HG02678 (cell line): ENCODE data around the gene ATP1B2.
A peak's percentile ranks its signal among the peaks of the same experiment; 100 is the strongest.

Experiments
- ATAC-seq: cut with Tn5 transposase; IDR thresholded peaks from one replicate; pipeline ENCODE4 v1.9.1; 2021; ENCODE audit warnings: mild to moderate bottlenecking, moderate library complexity; ENCODE audit not compliant: unreplicated experiment

Gene ATP1B2

DNA sequence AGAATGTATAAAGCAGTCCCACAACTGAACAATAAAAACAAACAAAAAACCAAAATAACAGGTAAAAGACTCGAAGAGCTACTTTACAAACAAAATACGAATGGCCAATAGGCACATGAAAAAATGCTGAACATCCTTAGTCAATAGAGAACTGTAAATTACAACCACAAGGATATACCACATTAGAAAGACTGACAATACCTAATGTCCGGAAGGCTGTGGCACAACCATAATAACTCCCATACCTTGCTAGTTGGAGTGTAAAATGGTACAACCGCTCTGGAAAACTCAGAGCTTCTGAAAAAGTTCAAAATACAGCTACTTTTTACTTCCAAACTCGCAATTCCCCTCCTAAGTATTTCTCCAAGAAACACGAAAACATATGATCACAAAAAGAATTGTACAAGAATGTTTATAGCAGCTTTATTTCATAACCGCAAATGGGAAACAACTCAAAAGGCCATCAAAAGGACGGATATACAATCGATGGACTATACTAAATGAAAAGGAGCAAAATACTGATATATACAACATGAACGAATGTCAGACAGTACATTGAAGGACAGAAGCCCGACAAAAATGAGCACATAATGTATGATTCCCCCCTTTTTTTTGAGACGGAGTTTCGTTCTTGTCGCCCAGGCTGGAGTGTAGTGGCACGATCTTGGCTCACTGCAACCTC is 34.3 kb downstream of the ATP1B2 start:
- ATAC-seq, result no peak

DNA sequence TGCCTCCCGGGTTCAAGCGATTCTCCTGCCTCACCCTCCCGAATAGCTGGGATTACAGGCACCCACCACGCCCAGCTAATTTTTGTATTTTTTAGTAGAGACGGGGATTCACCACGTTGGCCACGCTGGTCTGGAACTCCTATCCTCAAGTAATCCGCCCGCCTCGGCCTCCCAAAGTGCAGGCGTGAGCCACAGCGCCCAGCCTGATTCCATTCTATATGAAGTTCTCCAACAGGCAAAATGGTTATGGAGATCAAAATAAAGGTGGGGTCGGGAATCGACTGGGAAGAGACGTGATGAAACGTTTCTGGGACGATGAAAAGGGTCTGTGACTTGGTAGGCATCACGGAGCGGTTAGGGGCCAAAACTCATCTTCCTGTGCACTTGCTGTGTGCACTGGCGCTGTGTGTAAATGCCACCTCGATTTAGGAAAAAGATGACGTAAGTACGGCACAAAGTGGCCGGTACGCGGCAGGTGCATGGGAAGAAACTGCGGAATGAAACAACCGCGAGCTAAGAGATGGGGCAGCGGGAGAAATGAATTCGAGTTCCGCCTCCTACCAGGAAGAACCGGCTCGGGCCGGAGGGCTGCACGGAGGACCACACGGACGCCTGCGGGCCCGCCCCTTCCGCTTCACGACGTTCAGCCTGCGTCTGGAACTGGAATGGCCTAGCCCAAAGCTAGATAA is 35.0 kb downstream of the ATP1B2 start:
- peak; percentile 55 for ATAC-seq

DNA sequence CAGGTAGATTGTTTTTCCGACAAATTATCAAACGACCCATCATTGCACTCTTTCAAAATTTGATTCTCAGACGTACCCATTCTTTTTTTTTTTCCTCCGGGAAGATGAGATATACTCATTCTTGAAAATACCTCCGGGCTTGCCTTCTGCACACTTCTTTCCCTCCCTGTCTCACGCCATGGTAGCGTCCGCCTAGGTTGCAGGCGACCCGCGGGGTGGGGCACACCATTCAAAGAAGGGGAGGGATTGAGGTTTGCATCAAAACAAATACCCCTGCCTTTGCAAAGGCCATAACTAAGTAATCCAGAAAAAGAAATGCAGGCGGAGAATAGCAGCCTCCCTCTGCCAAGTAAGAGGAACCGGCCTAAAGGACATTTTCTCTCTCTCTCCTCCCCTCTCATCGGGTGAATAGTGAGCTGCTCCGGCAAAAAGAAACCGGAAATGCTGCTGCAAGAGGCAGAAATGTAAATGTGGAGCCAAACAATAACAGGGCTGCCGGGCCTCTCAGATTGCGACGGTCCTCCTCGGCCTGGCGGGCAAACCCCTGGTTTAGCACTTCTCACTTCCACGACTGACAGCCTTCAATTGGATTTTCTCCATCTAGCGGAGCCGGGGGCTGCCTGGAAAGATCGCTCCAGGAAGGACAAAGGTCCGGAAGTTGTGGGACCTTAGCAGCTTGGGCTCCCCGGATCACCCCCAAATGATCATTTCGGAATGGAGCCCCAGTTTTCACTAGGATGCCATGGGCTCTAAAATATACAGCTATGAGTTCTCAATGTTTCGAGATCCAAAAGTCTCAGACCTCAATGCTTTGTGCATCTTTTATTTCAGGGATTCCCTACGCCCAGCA is 35.7 kb downstream of the ATP1B2 start:
- peak; percentile 44 for ATAC-seq

DNA sequence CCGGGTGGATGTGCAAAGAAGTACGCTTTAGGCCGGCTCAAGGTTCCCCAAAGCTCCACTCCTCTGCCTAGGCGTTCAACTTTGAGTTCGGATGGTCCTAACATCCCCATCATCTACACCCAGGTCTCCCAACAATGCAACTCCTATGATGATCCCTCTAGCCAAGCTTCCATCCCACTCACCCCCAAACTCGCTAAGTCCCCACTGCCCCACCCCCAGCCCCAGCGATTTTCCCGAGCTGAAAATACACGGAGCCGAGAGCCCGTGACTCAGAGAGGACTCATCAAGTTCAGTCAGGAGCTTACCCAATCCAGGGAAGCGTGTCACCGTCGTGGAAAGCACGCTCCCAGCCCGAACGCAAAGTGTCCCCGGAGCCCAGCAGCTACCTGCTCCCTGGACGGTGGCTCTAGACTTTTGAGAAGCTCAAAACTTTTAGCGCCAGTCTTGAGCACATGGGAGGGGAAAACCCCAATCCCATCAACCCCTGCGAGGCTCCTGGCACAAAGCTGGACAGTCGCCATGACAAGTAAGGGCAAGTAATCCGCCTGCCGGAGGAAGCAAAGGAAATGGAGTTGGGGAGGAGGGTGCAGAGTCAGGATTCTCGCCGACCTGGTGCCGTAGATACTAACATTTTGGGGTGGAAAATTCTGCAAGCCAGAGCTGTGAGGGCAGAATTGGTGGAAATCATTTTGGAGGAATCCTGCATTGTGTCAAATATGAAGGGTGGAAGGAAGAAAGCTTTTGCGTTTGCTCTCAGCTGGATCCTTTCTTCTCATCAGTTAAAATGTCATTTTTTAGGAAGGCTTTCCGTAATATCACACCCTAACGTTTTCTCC is 36.6 kb downstream of the ATP1B2 start, which contains the start of gene TP53:
Gene TP53, minus strand, starts transcription at position 419 of the 836 bp plus-strand sequence. CDS start 10,896 bp downstream, outside the sequence.
- ATAC-seq, result no peak

DNA sequence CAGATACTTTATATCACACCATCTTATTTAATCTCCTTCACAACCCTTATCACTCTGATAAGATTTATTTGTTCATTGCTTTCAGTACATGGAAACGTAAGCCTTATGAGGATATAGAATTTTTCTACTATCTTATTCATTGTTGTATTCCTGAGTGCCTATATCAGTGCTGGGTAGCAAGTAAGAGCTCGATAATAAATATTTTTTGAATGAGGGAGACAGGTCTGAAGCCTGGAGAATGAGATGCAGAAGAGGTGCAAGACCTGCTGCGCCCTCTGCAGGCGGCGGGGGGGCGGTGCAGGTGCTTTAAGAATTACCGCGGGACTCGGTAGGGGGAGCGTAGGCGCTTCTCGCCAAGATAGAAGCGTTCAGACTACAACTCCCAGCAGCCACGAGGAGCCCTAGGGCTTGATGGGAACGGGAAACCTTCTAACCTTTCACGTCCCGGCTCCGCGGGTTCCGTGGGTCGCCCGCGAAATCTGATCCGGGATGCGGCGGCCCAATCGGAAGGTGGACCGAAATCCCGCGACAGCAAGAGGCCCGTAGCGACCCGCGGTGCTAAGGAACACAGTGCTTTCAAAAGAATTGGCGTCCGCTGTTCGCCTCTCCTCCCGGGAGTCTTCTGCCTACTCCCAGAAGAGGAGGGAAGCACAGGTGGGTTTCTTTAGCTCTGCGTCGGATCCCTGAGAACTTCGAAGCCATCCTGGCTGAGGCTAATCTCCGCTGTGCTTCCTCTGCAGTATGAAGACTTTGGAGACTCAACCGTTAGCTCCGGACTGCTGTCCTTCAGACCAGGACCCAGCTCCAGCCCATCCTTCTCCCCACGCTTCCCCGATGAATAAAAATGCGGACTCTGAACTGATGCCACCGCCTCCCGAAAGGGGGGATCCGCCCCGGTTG is 37.4 kb downstream of the ATP1B2 start, which contains the start of gene WRAP53:
Gene WRAP53, plus strand, starts transcription at position 570 of the 900 bp plus-strand sequence. Its CDS starts 172 bp downstream, at position 742.
- peak; percentile 78 for ATAC-seq

DNA sequence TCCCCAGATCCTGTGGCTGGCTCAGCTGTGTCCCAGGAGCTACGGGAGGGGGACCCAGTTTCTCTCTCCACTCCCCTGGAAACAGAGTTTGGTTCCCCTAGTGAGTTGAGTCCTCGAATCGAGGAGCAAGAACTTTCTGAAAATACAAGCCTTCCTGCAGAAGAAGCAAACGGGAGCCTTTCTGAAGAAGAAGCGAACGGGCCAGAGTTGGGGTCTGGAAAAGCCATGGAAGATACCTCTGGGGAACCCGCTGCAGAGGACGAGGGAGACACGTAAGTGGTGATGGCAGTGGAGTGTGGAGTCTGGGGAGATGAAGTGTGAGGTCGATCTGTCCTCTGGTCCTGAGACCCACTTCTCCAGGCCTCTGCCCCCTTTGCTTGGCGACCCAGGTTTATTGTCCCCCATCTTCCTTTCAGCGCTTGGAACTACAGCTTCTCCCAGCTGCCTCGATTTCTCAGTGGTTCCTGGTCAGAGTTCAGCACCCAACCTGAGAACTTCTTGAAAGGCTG is 38.1 kb downstream of the ATP1B2 start:
- ATAC-seq, result no peak

DNA sequence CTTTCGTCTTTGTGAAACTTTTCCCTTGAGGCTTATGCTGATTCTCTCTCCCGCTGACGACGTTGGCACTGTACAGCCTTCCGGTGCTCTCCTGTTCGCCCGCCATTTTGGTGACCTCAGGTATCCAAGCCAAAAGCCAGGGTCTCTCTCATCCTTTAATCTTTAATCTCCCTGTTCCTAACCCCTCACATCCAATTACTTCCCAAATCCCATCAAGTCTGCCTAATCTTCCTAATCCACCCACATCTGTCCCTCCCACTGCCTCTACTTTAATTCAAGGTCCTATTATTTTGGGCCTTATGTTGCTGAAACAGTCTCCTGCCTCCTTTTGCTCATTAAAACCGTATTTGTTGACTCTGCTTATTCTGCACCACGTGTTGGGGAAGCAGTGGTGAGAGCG is 44.9 kb downstream of the ATP1B2 start:
- no peak for ATAC-seq

DNA sequence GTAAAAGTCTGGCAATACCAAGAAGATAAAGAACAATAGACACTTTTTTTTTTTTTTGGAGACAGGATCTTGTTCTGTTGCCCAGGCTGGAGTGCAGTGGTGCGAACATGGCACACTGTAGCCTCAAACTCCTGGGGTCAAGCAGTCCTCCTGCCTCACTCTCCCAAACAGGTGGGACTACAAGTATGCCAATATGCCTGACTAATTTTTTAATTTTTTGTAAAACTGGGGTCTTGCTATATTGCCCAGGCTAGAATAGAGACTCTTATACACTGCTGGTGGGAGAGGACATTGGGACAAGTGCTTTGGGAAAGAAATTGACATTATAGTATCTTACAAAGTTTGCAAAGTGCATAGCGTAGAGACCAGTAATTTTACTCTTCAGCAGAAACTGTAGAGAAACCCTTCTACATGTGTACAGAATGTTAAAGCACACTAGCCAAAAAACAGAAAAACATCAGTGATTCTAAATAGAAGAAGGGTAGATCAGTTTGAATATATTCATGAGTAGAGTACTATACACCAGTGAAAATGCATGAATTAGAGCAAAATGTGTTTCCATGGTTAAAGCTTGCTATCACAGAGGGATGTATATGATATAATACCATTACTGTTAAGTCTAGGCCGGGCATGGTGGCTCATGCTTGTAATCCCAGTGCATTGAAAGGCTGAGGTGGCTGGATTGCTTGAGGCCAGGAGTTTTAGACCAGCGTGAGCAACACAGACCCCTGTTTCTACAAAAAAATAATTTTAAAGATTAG is 47.3 kb downstream of the ATP1B2 start:
- ATAC-seq, result no peak

DNA sequence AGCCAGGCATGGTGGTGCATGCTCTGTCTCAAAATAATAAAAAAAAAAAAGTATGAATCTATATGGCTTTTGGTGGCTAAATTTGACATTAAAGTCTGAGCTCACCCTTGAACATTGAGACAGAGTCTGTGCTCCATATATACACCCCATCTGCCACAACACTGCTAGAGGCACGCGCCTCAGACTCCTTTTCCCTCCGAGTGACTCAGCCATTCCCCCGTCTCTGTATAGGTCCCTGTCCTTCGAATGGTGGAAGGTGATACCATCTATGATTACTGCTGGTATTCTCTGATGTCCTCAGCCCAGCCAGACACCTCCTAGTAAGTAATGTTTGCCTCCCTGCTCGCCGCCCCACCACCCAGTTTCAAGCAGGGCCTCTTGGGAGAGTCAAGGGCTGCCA is 49.8 kb downstream of the ATP1B2 start:
- no peak for ATAC-seq

DNA sequence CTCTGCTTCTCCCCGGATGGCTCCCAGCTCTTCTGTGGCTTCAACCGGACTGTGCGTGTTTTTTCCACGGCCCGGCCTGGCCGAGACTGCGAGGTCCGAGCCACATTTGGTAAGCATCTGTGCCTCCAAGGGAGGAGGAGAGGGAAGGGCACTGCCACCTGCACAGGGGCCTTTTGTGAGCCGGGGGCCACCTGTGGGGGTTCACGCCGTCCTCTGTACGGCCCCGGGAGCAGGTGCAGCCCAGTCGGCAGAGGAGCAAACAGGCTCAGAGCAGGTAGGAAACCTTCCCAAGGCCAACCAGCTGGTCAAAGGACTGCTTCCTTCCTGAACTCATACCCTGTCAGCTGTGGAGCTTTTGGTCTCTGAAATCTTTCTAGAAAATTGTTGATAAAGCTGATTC is 51.0 kb downstream of the ATP1B2 start:
- ATAC-seq, result no peak

DNA sequence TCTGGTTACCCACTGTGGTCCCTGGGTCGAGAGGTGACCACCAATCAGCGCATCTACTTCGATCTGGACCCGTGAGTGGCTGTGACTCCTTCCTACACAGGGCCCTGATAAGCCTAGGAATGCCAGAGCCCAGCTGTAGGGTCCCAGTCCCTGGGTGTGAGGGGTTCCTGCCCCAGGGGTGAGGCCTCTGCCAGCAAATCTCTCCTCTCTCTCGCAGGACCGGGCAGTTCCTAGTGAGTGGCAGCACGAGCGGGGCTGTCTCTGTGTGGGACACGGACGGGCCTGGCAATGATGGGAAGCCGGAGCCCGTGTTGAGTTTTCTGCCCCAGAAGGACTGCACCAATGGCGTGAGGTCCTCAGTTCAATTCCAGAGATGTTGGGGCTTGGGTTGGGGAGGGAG is 52.0 kb downstream of the ATP1B2 start:
- no peak for ATAC-seq

DNA sequence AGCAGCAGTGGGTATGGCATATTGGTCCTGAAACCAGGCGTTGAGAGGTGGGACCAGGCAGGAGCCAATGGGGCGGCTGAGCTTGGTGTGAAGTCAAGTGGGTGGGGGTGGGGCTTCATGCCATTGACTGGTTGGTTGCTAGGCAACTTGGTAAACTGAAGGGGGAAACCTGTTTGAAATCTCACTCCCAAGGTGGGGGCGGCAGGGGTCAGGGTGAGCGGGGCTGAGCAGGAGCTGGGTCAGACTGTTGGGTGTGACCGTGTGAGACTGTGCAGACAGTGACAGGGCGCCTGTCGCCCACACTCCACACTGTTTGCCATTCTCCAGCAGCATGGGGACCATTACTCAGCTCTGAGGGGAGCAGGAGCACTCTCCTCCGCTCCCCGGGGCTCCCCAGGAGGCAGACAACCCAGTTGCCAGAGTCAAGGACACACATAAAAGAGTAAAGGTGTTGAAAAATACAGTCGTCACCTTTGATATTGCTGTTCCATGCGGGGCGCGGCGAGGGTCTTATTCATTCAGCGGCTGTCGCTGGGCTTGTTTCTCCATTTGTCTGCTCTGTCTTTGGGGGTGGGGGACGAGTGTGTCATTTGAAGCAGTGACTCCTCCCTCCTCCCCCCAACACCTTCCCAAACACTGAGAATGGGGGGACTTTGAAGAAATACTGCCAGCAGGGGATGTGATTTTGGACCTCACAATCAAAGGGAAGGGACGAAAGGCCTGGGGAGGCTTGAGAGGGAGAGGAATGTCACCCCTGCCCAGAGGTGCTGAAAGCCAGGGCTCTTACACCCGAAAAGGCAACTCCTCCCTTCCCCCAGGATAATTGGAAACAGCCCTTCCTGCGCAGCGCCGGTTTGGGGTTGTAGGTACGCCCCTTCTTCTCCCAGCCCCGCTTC is 53.1 kb downstream of the ATP1B2 start:
- no peak for ATAC-seq

DNA sequence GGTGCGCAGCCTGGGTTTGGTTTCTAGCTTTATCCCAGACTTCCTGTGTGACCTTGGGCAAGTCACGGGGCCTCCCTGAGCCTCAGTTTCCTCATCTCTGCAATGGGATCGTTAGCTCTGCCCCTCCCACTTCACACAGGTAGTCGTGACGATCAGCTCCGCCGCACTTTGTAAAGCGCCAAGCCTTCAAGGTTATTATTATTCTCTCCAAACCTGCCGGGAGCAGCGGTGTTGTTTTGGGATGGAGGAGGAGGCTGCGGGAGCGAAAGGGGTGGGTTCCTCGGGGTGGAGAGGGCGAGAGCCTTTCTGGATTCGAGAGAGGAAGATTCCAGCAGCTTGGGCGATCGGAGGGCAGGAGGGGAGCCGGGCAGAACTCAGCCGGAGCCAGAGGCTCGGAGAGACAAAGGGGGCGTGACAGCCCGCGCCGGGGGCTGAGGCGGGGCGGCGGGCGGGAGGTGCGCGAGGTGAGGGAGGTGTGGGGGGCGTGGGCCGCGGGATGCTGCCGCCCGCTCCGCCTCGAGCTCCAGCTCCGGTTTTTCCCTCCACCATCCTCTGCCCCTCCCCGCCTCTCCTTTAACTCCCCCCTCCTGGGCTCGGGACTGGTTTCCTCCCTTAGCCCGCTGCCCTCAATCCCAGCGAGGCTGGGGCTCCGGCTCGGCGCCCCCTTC is 54.0 kb downstream of the ATP1B2 start, which contains the start of gene EFNB3:
Gene EFNB3, plus strand, starts transcription at position 602 of the 668 bp plus-strand sequence. CDS start 397 bp downstream, outside the sequence.
- no peak for ATAC-seq

DNA sequence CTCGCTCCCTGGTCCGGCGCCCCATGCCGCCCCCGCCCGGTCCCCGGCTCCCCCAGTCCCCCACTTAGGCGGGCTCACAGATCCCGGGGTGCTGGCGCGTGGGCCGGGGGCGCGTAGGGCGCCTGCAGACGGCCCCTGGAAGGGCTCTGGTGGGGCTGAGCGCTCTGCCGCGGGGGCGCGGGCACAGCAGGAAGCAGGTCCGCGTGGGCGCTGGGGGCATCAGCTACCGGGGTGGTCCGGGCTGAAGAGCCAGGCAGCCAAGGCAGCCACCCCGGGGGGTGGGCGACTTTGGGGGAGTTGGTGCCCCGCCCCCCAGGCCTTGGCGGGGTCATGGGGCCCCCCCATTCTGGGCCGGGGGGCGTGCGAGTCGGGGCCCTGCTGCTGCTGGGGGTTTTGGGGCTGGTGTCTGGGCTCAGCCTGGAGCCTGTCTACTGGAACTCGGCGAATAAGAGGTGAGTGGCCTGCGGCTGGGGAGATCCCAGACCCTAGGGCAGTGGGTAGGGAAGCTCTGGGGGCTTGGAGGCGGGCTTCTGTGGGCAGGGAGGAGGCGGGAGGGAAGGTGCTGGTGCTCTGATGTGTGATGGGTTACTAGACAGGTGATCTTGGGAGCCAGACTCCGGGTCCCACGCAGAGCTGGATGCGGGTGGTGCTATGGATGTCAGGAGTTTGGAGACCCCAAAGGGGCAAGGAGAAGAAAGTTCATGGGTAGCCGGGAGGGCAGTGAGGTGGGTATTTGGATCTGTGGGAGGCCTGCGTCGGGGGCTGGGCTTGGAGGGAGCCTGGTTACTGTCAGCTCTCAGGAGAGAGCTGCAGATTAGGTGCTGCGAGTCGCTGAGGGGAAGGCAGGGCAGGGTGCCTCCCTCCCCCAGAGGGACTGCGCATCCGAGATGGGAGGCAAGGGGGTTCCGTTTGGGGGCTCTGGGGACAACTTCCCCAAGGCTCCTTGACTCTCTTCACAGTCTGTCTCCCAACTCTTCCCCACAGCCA is 54.8 kb downstream of the ATP1B2 start:
- ATAC-seq, result no peak

DNA sequence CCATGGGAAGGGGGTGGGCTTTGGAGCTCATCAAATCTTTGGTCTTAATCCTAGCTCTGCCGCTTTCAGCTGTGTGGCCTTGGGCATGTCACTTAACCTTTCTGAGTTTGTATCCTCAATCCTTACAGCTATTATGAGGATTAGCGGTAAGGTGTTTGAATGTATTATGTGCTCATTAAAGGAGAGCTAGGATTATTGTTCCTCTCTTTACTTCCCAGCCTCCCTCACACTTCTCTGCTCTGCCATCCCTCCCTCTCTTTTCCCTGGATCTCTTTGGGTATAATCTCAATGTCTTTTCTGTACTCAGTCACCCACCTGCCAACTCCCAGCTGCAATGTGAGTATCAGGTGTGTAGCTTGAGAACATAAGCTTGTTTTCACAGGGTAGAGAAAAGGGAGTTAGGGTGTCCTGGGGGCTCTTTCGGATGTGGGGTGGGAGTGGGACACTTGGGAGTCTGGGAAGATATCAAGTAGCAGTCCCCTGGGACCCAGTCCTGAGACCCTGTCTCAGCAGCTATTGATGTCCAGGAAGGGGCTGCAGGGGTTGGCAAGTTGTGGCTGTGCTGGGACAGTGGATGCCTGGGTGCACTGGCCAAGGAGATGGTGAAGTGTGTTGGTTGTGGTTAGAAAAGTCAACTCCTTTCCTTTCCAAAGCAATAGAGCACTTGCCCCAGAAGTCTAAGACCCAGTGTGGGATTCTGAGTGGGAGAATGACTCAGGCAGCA is 56.1 kb downstream of the ATP1B2 start:
- no peak for ATAC-seq
